HG03571 (cell line): ENCODE data around the gene C2orf74.
"Not testable (repeated sequence)": the region's sequence is repeated elsewhere in the genome, so short reads cannot be mapped to it uniquely, and the experiment has no call there.

Experiments
- ATAC-seq: cut with Tn5 transposase; IDR thresholded peaks from one replicate; pipeline ENCODE4 v1.9.1; 2021; ENCODE audit not compliant: unreplicated experiment

C2orf74 gene

GRCh38 chr2:61161888-61162287, at the start of gene C2orf74:
TSS of gene C2orf74 (plus strand) at chr2:61162188. CDS start at chr2:61162515, 327 bp downstream.
- no peak for ATAC-seq

DNA sequence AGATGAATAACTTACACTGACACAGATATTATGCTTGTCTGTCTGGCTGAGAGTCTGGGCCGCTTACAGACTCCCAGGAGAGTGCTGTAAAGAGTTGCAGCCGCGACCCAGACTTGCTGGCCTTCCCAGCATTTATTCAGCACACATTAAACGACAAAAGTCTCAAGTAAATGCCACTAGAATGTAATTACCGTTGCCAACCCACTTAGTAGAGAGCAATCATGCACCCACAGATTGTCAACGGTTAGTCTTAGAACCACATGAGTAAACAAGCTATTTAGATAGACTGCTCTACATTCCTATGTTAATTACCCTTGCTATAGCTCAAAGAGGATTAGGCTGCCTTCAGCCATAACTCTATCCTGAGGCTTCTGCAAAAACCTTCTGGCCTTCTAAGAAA, 47.8 kb upstream of the C2orf74 start:
- ATAC-seq: no peak

GRCh38 chr2:61116302-61116701, 45.7 kb upstream of the C2orf74 start:
- no peak for ATAC-seq

GRCh38 chr2:61117534-61117933, 44.5 kb upstream of the C2orf74 start:
- no peak for ATAC-seq

DNA sequence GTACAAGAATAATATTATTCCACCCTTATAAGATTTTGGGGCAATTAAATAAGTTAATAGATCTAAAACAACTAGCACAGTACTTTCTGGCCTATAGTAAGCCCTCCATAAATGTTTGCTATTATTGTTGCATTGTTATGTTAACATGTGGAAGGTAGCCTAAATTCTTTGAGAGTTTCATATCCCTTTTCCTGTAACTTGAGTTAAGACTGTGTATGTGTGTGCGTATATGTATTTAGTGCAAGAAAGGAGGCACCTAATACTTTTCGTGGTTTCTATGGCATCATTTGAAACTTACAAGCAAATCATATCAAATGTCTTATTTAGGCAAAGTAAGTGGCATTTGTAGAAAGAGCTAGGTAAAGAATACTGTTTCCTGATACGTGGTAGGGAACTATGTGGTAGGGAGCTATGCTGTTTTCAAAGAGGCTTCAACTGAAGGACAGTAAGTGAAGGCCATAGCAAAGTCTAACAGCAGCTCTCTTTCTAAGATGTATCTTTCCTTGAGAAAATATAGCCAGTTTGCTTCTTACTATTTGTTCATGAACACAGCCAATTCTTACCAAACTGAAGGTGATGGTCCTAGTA, 36.8 kb upstream of the C2orf74 start:
- ATAC-seq: no peak

GRCh38 chr2:61125798-61126197, 36.2 kb upstream of the C2orf74 start:
- ATAC-seq: no peak

- ATAC-seq: not testable (repeated sequence)
Observed at GRCh38 chr2:61128122-61128521, 33.9 kb upstream of the C2orf74 start.

DNA sequence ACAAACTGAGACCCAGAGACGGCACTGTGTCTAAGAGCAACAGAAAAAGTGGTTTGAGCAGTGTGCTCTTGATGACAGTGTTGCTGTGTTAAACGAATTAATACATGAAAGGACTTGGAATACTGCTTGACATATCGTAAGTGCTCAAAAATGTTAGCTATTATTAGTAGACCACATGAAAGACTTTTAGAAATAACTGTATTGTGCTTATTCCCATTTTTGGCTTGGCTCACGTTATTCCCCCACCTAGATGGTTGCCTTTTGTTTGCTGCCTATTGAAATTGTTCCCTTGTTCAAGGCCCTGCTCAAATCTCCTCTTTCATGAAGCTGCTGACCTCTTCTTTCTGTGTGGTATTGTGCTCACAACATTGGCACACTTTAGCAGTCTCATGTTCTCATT, 27.8 kb upstream of the C2orf74 start:
- no peak for ATAC-seq

DNA sequence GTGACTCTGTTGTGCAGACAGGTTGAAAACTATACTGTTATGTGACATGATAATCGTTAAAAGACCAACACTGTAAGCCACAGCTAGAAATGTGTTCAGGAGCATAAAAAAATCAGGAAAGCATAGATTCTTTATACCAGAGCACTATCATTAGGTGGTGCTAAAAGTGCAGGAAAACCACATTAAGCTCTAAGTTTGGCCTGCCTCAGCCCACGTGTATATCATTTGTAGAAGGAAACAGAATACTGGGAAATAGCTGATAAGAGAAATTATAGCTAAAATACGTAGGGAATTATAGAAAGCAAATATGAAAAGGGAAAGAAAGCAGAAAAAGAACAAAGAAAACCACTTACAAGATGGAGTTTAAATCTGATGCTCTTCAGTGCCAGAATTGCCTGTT, 26.5 kb upstream of the C2orf74 start:
- no peak for ATAC-seq

DNA sequence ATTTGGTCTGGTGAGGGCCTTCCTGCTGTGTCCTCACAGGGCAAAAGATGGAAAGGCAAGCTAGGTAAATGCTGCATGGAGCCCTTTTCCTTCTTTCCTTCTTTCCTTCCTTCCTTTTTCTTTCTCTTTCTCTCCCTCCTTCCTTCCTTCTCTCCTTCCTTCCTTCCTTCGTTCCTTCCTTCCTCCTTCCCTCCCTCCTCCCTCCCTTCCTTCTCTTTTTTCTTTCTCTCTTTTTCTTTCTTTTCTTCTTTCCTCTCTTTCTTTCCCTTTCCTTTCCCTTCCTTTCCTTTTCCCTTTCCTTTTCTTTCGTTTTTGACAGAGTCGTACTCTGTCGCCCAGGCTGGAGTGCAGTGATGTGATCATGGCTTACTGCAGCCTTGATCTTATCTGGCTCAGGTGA, 23.1 kb upstream of the C2orf74 start:
- ATAC-seq: no peak

DNA sequence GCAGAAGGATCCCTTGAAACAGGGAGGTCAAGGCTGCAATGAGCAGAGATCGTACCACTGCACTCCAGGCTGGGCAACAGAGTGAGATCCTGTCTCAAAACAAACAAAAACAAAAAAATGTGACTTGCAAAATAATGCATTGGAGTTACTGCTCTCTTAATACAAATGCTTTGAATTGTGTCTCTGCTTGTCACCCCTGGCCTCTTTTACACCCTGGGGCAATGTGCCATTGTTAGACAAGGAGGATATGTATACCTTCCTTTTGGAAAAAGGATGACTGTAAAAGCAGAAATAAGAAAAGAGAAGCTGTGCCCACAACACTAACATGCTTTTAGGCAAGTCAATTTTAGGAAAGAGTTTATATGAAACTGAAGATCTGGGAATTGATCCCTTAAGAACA, 20.8 kb upstream of the C2orf74 start:
- ATAC-seq: no peak

DNA sequence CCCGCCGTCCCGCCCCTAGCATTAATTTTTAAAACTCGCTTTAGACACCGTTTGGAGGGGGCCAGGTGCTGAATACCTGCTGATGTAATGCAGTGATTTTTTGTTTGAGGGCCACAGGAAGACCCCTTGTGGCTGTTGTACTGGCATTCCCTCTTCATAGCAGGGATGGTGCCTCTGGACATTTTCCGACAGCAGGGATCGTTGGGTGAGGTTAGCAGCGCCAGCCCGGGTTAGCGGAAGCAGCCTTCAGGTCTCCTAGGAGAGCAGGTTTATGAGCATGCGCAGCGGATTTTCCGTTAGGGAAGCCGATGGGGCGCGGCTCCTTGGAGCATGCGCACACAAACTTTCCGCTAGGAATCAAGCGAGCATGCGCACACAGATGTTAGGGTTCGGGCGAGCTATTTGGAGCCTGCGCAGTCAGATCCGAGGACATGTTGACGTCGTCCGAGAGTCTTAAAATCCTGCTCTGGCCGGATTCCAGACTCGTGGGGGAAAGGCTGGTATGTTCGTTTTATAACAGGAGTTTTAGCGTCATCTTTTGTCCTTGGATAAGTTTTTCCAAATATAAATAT, 17.2 kb upstream of the C2orf74 start:
- peak; percentile 83 for ATAC-seq

- ATAC-seq: no peak
Observed at GRCh38 chr2:61145990-61146389, 16.0 kb upstream of the C2orf74 start.

GRCh38 chr2:61148091-61148490, 13.9 kb upstream of the C2orf74 start:
- not testable (repeated sequence) for ATAC-seq

DNA sequence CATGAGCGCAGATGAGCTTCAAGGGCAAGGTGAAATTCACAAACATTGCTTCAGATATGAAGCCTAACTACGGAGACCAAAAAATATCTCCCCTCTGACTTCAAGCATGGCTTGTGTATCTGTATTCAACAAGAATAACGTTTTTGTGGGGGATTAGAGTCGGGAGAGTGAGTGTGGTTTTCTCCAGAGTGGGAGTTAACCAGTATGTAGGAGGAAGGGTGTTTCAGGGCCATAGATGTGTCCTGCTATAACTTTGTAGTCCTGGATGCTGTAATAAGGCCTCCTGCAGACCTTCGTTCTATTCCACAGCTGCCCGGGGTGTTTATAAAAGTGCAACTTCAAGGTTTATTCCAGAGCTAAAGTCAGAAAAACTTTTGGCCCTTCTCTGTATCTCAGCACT, 12.9 kb upstream of the C2orf74 start:
- ATAC-seq: no peak

DNA sequence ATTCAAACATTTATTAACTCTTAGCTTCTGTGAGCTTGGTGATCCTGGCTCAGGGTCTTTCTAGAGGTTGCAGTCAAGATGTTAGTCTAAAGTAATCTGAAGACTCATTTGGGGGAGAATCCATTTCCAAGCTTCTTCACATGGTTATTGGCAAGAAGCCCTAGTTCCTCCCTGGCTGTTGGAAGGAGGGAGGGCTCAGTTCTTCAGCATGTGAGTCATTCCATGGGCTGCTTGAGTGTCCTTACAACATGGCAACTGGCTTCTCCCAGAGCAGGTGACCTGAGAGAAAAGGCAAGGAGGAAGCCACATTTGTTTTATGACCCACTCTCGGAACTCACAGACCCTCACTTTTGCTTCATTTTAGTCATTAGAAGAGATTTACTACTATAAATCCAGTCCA, 10.6 kb upstream of the C2orf74 start:
- no peak for ATAC-seq

GRCh38 chr2:61157371-61158003, 4.5 kb upstream of the C2orf74 start:
- no peak for ATAC-seq

DNA sequence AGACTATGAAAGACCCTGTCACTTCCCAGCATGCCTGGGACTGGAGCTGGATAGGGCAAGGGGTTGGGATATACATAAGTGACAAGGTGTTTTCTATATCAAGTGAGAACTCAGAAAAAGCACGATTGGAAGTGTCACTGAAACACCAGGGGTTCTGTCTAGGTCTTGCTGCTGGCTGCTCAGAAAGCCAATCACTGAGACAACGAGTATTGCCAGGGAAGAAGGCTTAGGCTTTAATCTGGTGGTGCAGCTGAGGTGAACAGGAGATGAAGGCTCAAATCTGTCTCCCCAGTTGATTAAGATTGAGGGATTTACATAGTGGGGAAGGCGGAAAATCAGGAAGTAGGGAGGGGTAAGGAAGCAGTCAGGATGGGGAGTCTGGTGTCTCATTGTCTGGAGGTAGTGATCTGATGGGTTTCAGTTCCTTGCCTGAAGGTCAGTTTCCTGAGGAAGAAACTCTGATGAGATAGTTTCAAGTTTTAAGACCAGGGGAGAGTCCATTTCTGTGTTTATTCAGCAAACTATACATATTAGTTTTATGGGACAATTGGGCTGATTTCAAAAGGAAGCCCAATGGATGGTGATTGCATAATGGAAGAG, 3.5 kb upstream of the C2orf74 start:
- ATAC-seq: no peak

- no peak for ATAC-seq
Observed at GRCh38 chr2:61162721-61163120, 733 bp downstream of the C2orf74 start.

- ATAC-seq: not testable (repeated sequence)
Observed at GRCh38 chr2:61165082-61165481, 3.1 kb downstream of the C2orf74 start.

DNA sequence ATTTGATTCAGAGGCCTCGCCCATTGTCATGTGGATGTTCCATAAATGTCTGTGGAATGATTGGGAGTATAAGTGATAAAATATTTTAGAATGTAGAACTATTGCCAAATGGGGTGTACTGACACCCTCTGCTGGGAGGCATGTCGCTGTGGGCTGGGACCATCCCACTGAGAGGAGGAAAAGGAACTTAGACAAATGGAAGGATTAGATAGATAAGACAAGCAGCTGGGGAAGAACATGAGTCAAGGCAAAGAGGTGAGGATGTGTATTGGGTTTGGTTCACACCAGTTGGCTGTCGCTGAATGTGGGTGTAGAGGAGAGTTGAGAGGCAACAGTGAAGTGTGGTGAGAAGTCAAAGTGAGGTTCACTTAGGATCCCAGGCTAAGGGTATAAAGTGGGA, 4.0 kb downstream of the C2orf74 start:
- ATAC-seq: no peak

DNA sequence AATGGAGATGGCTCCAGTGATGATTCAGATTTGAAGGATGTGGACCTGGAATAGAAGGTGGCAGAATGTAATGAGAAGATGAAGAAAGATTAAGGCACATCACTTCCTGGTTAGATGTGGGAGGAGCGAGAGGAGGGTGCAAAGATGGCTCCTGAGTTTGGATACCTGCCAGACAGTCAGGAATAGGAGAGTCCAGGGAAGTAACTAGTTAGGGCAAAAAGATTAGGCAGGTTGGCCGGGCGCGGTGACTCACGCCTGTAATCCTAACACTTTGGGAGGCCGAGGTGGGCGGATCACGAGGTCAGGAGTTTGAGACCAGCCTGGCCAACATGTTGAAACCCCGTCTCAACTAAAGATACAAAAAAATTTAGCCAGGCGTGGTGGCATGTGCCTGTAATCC, 5.6 kb downstream of the C2orf74 start:
- ATAC-seq: no peak
